Stimulated activated CD4-positive, alpha-beta T cell treated with anti-CD3 and anti-CD28 coated beads, Interleukin-4, amount 100 ng/mL, for 48 hours (primary cell): ENCODE data around the gene APOBEC3H.

Source experiments
- DNase-seq, 2 donors: peaks; one replicate each; pipeline ENCODE4 v3.0.0-alpha.2; 2020; ENCODE audit warnings: low read depth in 2 of 2

The APOBEC3H gene

GRCh38 chr22:39110631-39111561 lies 13.9 kb downstream of the APOBEC3H start:
- no peak for DNase-seq

- no peak for DNase-seq
Measured at GRCh38 chr22:39114112-39114511, 17.1 kb downstream of the APOBEC3H start.

DNA sequence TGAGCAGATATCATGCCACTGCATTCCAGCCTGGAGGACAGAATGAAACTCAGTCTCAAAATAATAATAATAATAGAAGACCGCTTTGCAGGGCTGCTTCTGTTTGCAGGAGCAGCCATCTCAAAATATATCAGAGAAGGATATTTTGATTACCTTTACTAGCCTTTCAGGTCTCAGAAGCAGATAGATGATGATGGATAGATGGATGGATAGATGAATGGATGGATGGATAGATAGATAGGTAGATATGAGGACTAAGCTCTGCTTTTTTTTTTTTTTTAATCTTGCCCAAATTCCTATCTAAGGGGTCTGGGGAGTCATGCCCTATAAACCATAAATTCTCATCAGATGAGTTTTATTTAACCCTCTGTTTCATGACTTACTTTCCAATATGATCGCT lies 18.5 kb downstream of the APOBEC3H start:
- no peak for DNase-seq

- DNase-seq: no peak
Measured at GRCh38 chr22:39115977-39116621, 19.1 kb downstream of the APOBEC3H start.

DNA sequence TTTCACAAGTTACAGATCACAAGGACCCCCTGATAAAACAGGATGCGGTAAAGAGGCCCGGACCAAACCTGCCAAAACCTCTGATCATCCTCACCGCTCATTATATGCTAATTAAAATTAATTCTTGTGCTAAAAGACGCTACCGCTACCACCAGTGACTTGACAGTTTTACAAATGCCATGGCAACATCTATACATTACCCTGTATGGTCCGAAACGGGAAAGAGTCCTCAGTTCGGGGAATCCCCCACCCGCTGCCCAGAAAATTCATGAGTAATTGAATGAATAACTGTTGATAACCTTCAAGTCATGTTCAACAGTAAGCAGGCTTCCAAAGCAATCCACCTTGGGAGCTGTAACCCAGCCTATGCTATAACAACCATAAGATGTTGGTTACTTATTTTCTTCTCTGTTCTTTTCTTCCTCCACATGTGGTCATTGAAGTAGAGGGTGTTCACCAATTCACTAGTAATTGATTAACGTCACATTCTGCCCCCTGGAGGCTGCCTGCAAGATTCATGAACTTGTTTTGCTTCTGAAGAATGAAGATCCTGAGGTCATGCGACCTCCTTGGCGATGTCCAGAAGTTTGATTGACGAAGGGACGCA lies 20.6 kb downstream of the APOBEC3H start:
- DNase-seq: peak; percentile 57 to 76

DNA sequence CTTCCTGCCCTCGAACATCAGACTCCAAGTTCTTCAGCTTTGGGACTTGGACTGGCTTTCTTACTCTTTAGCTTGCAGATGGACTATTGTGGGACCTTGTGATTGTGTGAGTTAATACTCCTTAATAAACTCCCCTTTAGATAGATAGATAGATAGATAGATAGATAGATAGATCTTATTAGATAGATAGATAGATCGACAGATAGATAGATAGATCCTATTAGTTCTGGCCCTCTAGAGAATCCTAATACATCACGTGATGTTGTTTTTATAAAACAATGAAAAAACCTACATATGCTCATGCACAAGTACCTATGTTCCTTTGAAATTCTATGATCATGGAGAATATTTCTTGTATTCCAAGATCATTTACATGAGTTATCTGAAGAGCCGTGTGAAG lies 23.9 kb downstream of the APOBEC3H start:
- DNase-seq: no peak

- no peak for DNase-seq
Measured at GRCh38 chr22:39122772-39123470, 25.9 kb downstream of the APOBEC3H start.

- no peak for DNase-seq
Measured at GRCh38 chr22:39123751-39124581, 26.9 kb downstream of the APOBEC3H start.

GRCh38 chr22:39125622-39126021 lies 28.6 kb downstream of the APOBEC3H start:
- no peak for DNase-seq

DNA sequence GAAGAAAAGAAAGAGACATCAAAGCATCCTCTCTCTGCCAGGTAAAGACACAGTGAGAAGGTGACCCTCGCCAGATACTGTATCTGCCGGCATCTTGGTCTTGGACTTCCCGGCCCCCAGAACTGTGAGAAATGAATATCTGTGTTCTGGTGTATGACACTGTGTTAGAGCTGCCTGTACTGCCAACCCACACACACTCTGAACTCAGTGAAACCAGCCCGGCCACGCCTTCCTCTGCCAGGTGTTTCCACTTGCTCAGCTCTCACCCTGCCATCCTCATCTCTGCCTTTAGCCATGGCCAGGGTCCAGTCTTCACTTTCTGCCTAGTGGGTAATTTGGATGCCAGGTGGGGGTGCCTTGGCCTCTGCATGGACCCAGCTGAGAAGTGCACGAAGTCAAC lies 31.5 kb downstream of the APOBEC3H start:
- no peak for DNase-seq

- DNase-seq: no peak
Measured at GRCh38 chr22:39129081-39129480, 32.0 kb downstream of the APOBEC3H start.

- no peak for DNase-seq
Measured at GRCh38 chr22:39129746-39130145, 32.7 kb downstream of the APOBEC3H start.

GRCh38 chr22:39130152-39130704 lies 33.2 kb downstream of the APOBEC3H start:
- no peak for DNase-seq

DNA sequence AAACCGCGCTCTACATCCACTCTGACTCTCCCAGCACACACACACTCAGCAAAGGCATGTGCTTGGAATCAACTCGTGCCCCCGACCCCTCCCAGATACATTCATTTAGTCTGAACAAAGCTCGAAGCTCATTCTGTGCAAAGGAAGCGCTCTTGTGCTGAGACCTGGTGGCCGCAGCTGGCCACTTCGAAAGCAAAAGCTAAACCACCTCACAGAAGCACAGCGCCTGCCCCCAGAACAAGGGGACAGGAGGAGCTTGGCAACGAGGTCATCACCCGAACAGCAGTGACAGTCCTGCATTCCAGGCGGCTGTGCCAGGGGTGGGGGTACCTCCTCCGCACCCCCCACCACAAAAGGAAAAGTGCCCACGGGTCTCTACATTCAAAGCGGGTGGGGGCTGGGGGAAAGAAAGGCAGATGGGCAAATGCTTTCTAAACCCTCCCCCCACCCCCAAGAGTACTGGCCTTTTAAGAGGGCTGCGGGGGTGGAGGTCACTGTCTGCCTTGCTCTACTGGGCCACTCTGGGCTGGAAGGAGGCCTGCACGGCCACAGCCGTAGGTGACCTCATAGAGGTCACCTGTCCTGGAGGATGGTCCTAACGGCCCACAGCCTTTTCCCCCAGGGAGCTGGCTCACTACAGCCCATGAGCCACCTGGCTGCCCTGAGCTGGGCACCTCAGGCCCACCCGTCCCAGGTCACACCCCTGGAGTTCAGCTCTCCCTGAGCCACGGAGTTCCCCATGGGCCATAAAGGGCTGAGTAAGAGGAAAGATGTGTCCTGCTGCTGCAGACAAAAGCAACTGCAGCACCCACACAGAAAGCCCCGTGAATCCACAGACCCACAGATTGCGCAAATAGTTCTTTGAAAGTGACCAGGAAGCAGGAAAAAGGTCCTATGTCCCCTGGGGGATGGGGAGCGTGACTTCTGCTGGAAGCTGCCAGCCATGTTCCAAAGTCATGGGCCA lies 34.1 kb downstream of the APOBEC3H start:
- no peak for DNase-seq

- no peak for DNase-seq
Measured at GRCh38 chr22:39132281-39132680, 35.2 kb downstream of the APOBEC3H start.

DNA sequence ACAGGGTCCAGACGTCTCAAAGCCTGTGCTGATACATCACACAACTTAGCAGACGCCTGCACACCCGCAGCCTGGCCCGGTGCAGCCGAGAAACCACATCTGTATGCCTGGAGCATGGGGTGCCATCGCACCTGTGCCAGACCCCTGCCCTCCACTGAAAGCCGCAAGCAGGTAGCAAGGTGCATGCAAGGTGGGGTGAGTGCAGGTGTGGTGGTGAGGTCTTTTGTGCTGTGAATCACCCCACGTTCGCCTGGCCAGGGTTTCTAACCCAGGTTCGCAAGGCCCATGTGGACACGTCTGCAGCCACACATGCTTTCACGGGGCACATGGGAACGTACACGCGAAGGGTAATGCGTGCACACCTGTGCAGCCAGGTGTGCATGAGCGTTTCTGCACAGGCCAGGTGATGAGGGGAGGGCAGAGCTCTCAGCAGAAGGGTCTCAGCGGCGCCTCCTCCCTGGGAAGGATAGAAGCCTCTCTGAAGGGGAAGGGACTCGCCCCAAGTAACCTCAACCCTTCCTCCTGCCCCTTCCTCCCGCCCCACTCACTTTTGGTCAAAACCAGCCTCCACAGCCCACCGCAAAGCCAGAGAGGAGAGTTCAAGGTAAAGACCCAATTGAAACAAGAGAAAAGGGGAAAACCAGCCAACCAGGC lies 36.0 kb downstream of the APOBEC3H start:
- no peak for DNase-seq

DNA sequence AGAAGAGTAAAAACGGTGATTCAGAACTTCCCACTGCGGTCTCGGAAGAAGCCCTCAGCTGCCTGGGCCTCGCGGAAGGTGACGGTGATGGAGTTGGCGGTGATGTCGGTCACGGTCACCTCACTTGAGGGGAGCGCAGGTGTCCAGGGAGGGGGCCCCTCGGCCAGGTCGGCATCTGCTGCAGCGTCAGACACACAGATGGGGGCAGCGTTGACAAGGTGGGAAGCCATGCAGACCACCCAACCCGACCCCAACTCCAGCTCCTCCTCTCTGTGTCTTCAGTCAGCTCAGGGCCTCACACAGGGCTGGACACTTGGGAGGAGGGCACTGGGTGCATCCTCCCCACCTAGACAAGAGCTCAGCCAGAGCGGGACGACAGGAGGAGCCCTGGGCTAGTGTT lies 36.8 kb downstream of the APOBEC3H start:
- DNase-seq: no peak

DNA sequence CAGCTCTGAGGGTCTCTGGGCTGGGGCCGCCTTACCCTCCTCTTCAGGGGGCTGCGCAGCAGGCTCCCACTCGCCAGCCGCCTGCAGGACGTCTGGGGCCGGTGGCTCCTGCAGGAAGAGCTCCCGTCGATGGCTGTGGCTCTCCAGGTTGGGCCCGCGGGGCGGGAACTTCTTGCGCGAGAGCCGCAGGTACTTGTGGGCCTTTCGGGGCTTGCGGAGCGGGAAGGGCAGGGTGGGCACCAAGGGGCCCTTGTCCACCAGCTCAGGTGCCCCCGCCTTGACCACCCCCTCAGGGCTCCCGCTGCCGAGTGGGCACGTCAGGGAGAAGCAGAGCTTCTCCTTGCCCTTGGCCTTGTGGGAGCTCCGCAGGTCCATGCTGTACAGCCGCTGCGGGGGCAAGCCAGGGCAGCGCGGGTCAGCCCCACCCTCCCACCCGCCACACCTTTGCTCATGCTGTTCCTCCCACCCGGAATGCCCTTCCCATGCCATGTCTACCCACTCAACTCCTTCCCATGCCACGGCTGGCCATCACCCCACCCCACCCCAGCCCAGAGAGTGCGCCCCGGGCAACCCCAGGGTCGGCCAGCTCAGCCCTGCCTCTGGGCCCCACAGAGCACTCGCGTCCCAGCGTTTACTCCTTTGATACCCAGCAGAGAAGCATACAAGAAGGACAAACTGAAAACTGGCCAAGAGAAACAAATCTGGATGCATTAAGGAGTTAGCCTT lies 37.5 kb downstream of the APOBEC3H start:
- DNase-seq: no peak
